HCT116 (cell line): ENCODE measurements around the gene BEX2. TPM values are rescaled to one million over a fixed set of nuclear protein-coding genes. Genes with fewer than 3 reads are reported as not detected.
A peak's percentile ranks its signal among the peaks of the same experiment; 100 is the strongest.

Experiments
- ATAC-seq: fragments of 200-7000 bp; cut with Tn5 transposase; 2 replicates; pipeline ENCODE4 v1.9.1; 2020; ENCODE audit warnings: mild to moderate bottlenecking, moderate library complexity
- Bru-seq: library from RNA; stranded (reverse); fragments of 400-500 nt; gene quantifications from one replicate; lab custom pipeline; 2021; lab: Mats Ljungman, UMichigan
- BruChase-seq, 2 experiments: library from RNA; stranded (reverse); fragments of 400-500 nt; gene quantifications; one replicate each; lab custom pipeline; 2021; lab: Mats Ljungman, UMichigan
- BruUV-seq: library from RNA; stranded (reverse); fragments of 400-500 nt; replicated peaks from 2 replicates; lab custom pipeline; 2021; lab: Mats Ljungman, UMichigan
- CTCF ChIA-PET: fragments of 300-600 bp; sonication (Branson Sonifier 250); formaldehyde crosslinking; loops from one replicate; lab custom pipeline; 2021; ENCODE audit warnings: antibody characterized with exemption; lab: Charles Lee
- POLR2A ChIA-PET: fragments of 300-600, 350-600 bp; sonication (Branson Sonifier 250); formaldehyde crosslinking; loops from one replicate; lab custom pipeline; 2021; ENCODE audit warnings: antibody characterized with exemption; lab: Charles Lee
- RAD21 ChIA-PET, 2 experiments: fragments of 300-600 bp; sonication (Branson Sonifier 250); formaldehyde crosslinking; loops; one replicate each; lab custom pipeline; 2023; ENCODE audit warnings: low total read pairs in 2 of 2; ENCODE audit not compliant: uncharacterized antibody in 2 of 2, unreplicated experiment in 2 of 2, low non-redundant PET in 1 of 2; lab: Charles Lee
- DNase-seq: peaks from one replicate; pipeline ENCODE4 v3.0.0-alpha.2; 2010; ENCODE audit warnings: low read depth, low spot score
- H2AFZ ChIP-seq: fragments of 200-600 bp; shearing (Covaris generic), sonication (generic); 2 replicates; pipeline ENCODE4 v1.6.1; 2017; ENCODE audit warnings: low read depth, mixed run types, mixed read lengths, antibody characterized with exemption, low read length; ENCODE audit not compliant: poor library complexity, severe bottlenecking
- H3K27ac ChIP-seq: 2 replicates; pipeline ENCODE4 v1.5.1; 2012; ENCODE audit warnings: low read depth, low read length
- H3K27me3 ChIP-seq: fragments of 200-600 bp; sonication (generic); 2 replicates; pipeline ENCODE4 v1.6.1; 2016; ENCODE audit warnings: mixed run types, low read length, mixed read lengths; ENCODE audit not compliant: insufficient read depth
- H3K36me3 ChIP-seq, 2 experiments: fragments of 200-500 bp in 1 of 2; fragments of 200-600 bp in 1 of 2; sonication (Bioruptor generic) in 1 of 2; sonication (generic) in 1 of 2; 2 replicates each; pipeline versions ENCODE4 v1.5.1 to v1.6.1; 2014 to 2016; ENCODE audit warnings: low read length in 2 of 2, inconsistent platforms in 1 of 2, mixed read lengths in 1 of 2, mixed run types in 1 of 2; ENCODE audit not compliant: insufficient read depth in 2 of 2, control insufficient read depth in 1 of 2
- H3K4me1 ChIP-seq, 2 experiments: fragments of 200-600 bp in 1 of 2; sonication (generic) in 1 of 2; 2 replicates each; pipeline versions ENCODE4 v1.5.1 to v1.6.1; 2012 to 2017; ENCODE audit warnings: low read length in 2 of 2, inconsistent platforms in 1 of 2, mild to moderate bottlenecking in 1 of 2, mixed read lengths in 1 of 2, mixed run types in 1 of 2, moderate library complexity in 1 of 2; ENCODE audit not compliant: insufficient read depth in 2 of 2, control insufficient read depth in 1 of 2
- H3K4me2 ChIP-seq: fragments of 200-600 bp; sonication (generic); 2 replicates; pipeline ENCODE4 v1.6.1; 2017; ENCODE audit warnings: mixed run types, low read length, mixed read lengths
- H3K4me3 ChIP-seq, 2 experiments: fragments of 200-600 bp in 1 of 2; sonication (generic) in 1 of 2; replicated peaks in 1 of 2; 2 replicates each; pipeline ENCODE4 v1.5.1; 2011 to 2016; ENCODE audit warnings: low read length in 2 of 2, control low read depth in 1 of 2, low read depth in 1 of 2, mild to moderate bottlenecking in 1 of 2, mixed read lengths in 1 of 2, mixed run types in 1 of 2
- H3K79me2 ChIP-seq: fragments of 200-600 bp; sonication (generic); 2 replicates; pipeline ENCODE4 v1.6.1; 2017; ENCODE audit warnings: mild to moderate bottlenecking, mixed run types, low read length, moderate library complexity, mixed read lengths; ENCODE audit not compliant: insufficient read depth
- H3K9ac ChIP-seq: fragments of 200-600 bp; sonication (generic); 2 replicates; pipeline ENCODE4 v1.6.1; 2016; ENCODE audit warnings: low read length, mixed read lengths
- H3K9me2 ChIP-seq: fragments of 200-600 bp; sonication (generic), shearing (Covaris generic); 2 replicates; pipeline ENCODE4 v1.6.1; 2017; ENCODE audit warnings: mixed run types, mild to moderate bottlenecking, moderate library complexity; ENCODE audit not compliant: insufficient read depth
- H3K9me3 ChIP-seq, 2 experiments: fragments of 200-500 bp in 1 of 2; fragments of 200-600 bp in 1 of 2; sonication (Bioruptor generic) in 1 of 2; sonication (generic) in 1 of 2; 2 replicates each; pipeline ENCODE4 v1.6.1; 2014 to 2017; ENCODE audit warnings: low read length in 2 of 2, mixed read lengths in 2 of 2, inconsistent platforms in 1 of 2, low read depth in 1 of 2, mild to moderate bottlenecking in 1 of 2, mixed run types in 1 of 2, moderate library complexity in 1 of 2; ENCODE audit not compliant: control insufficient read depth in 1 of 2, insufficient read depth in 1 of 2
- H4K20me1 ChIP-seq: fragments of 200-600 bp; sonication (generic), shearing (Covaris generic); 2 replicates; pipeline ENCODE4 v1.6.1; 2017; ENCODE audit warnings: mixed run types, mild to moderate bottlenecking, moderate library complexity; ENCODE audit not compliant: insufficient read depth
- ATF3 ChIP-seq: IDR thresholded peaks from 2 replicates; pipeline ENCODE4 v1.6.1; 2012
- CBX3 ChIP-seq: IDR thresholded peaks from 2 replicates; pipeline ENCODE4 v1.6.1; 2012; ENCODE audit warnings: low read depth
- CTCF ChIP-seq, 3 experiments: fragments of 200-600 bp in 1 of 3; sonication (generic) in 1 of 3; IDR thresholded peaks in 2 of 3; conservative IDR thresholded peaks in 1 of 3; 2 replicates each; pipeline ENCODE4 v1.5.1; 2012 to 2017; ENCODE audit warnings: low read depth in 2 of 3, low read length in 2 of 3, antibody characterized with exemption in 1 of 3, borderline replicate concordance in 1 of 3, control low read depth in 1 of 3, mild to moderate bottlenecking in 1 of 3, mixed read lengths in 1 of 3, mixed run types in 1 of 3, moderate library complexity in 1 of 3; ENCODE audit not compliant: insufficient read depth in 1 of 3
- ELF1 ChIP-seq: IDR thresholded peaks from 2 replicates; pipeline ENCODE4 v1.6.1; 2012; ENCODE audit warnings: low read depth, borderline replicate concordance
- EZH2phosphoT487 ChIP-seq: fragments of 200-600 bp; IDR thresholded peaks from 2 replicates; pipeline ENCODE4 v1.6.1; 2018; ENCODE audit warnings: antibody characterized with exemption, borderline replicate concordance
- JUND ChIP-seq: IDR thresholded peaks from 2 replicates; pipeline ENCODE4 v1.6.1; 2012
- POLR2AphosphoS5 ChIP-seq: IDR thresholded peaks from 2 replicates; pipeline ENCODE4 v1.6.1; 2011; ENCODE audit warnings: mild to moderate bottlenecking, low read depth, low read length, moderate library complexity
- RAD21 ChIP-seq: IDR thresholded peaks from 2 replicates; pipeline ENCODE4 v1.6.1; 2012; ENCODE audit warnings: low read depth, mild to moderate bottlenecking
- REST ChIP-seq: IDR thresholded peaks from 2 replicates; pipeline ENCODE4 v1.6.1; 2012; ENCODE audit warnings: low read depth
- SIN3A ChIP-seq: IDR thresholded peaks from 2 replicates; pipeline ENCODE4 v1.6.1; 2012; ENCODE audit warnings: low read depth
- SP1 ChIP-seq: IDR thresholded peaks from 2 replicates; pipeline ENCODE4 v1.6.1; 2012; ENCODE audit warnings: low read depth
- TCF7L2 ChIP-seq: IDR thresholded peaks from 2 replicates; pipeline ENCODE4 v1.7.0; 2011; ENCODE audit warnings: borderline replicate concordance, inconsistent platforms; ENCODE audit not compliant: insufficient read depth, insufficient read length; ENCODE audit errors: extremely low read depth
- YY1 ChIP-seq: IDR thresholded peaks from 2 replicates; pipeline ENCODE4 v1.6.1; 2011; ENCODE audit warnings: low read length, low read depth, moderate library complexity, mild to moderate bottlenecking; ENCODE audit not compliant: insufficient replicate concordance; ENCODE audit errors: extremely low read depth
- ZBTB33 ChIP-seq: IDR thresholded peaks from 2 replicates; pipeline ENCODE4 v1.6.1; 2011; ENCODE audit warnings: mild to moderate bottlenecking, low read length, moderate library complexity; ENCODE audit not compliant: insufficient replicate concordance; ENCODE audit errors: extremely low read depth
- ZFX ChIP-seq: fragments of 450-650 bp; IDR thresholded peaks from 2 replicates; pipeline ENCODE4 v1.6.1; 2017
- ZNF274 ChIP-seq: fragments of 200-500 bp; sonication (Bioruptor generic); IDR thresholded peaks from 2 replicates; pipeline ENCODE4 v1.6.1; 2014; ENCODE audit warnings: mild to moderate bottlenecking, low read depth, low read length, inconsistent platforms
- intact Hi-C: fragments of 100-400 bp; cut with micrococcal nuclease; formaldehyde crosslinking; loops from 2 replicates; pipeline ENCODE4 v1.10.0; 2022
- long read RNA-seq: library from polyadenylated mRNA; unstranded; transcript quantifications from one replicate; pipeline ENCODE4 v2.0.0, GENCODE V29; 2021; ENCODE audit not compliant: unreplicated experiment
- polyA plus RNA-seq: library from polyadenylated mRNA; unstranded; fragments of >200 nt; gene quantifications from 2 replicates; pipeline ENCODE4 v1.2.1, GENCODE V29; 2012; ENCODE audit warnings: missing spikeins
- total RNA-seq: library from RNA; stranded (reverse); gene quantifications from one replicate; pipeline ENCODE4 v1.2.1, GENCODE V29; 2021; ENCODE audit not compliant: unreplicated experiment

The BEX2 gene
- total RNA-seq, result 35.7 TPM
- polyA plus RNA-seq, result 104 and 116 TPM in 2 replicates
- percentile 95 among the genes with signal in this experiment for Bru-seq, nascent RNA
- percentile 99 among the genes with signal in this experiment for BruChase-seq, experiment 1, labeled RNA remaining after a 6-hour chase
- percentile 97 among the genes with signal in this experiment for BruChase-seq, experiment 2, labeled RNA remaining after a 2-hour chase
- long read RNA-seq, transcript BEX2-202 (3 exons, 899 nt), result major isoform, 31 of 42 reads
- long read RNA-seq, partial matches to known transcripts, result 2 of 42 reads
- long read RNA-seq, other reads (novel, unspliced or antisense), result 3 of 42 reads

GRCh38 chrX:103310555-103311398 lies at the start of gene BEX2:
Gene BEX2, minus strand, starts transcription at chrX:103310990. Its CDS starts 1,014 bp downstream, at chrX:103309976.
- no TSS peak for BruUV-seq
- DNase-seq (peak; percentile 40), ATAC-seq (peak; percentile 97)
- ChIA-PET RAD21 (no interaction called here), CTCF (interaction anchor here (0.8 kb wide), 1 partner anchor 33 kb away, joined by 3 read pairs; no protein-coding TSS in a partner anchor), POLR2A (no interaction called here)
- Histone ChIP-seq H3K36me3 (no peaks in the 10 kb centered on the region), H3K27me3 (no peaks in the 10 kb centered on the region), H3K4me1 (no peaks in the 10 kb centered on the region; a peak in 1 of 4 replicates), H3K79me2 (no peaks in the 10 kb centered on the region), H3K4me2 (peak within 1 kb of the TSS; percentile 80), H3K27ac (peak within 1 kb of the TSS; percentile 59; the same call in 1 of the 2 replicates), H3K4me3 (peak within 1 kb of the TSS; percentile 57 to 71), H2AFZ (peak within 1 kb of the TSS; percentile 78), H3K9me3 (no peaks in the 10 kb centered on the region), H3K9ac (peak within 1 kb of the TSS; percentile 70), H3K9me2 (no peaks in the 10 kb centered on the region), H4K20me1 (no peaks in the 10 kb centered on the region)
- intact Hi-C loops, result no loop called here
- TF ChIP-seq ZNF274 (no peak), EZH2phosphoT487 (no peak), ZBTB33 (no peak), ZFX (no peak), TCF7L2 (no peak), POLR2AphosphoS5 (peak; percentile 92), CBX3 (no peak), REST (no peak), ELF1 (no peak), SP1 (no peak), ATF3 (no peak), YY1 (no peak), RAD21 (no peak), CTCF (IDR thresholded peaks at IDR 0.05 in 2 of 3, conservative IDR thresholded peaks at IDR 0.05 in 1 of 3; ENCODE audit: borderline replicate concordance in 1 of 3, insufficient read depth in 1 of 3, low read depth in 2 of 3, low read length in 2 of 3) (no peak), JUND (no peak), SIN3A (0 out of 2 replicates have a peak, but pooled peaks have one; percentile 20)
